GM21390 (cell line): ENCODE results near the gene SGK1.

Source experiments
- ATAC-seq: cut with Tn5 transposase; IDR thresholded peaks from one replicate; pipeline ENCODE4 v1.9.1; 2021; ENCODE audit not compliant: unreplicated experiment

The SGK1 gene

DNA sequence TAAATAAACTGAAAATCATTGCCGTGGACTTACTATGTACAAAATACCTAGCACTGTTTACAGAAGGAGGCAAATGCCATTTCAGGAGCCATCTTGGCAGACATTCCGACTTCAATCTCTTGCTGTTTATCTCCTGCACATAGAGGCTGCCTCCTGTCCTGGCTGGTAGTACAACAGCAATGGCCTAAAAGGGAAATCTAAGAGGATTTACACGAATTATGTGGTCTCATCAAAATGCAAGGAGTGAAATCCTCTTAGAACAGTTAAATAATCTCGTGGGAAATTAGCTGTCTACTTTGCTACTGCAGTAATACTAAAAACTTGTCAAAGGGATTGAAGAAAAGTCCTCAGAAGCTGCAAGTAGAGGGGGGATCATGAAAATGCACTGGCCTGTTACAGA, 183.3 kb downstream of the SGK1 start:
- ATAC-seq: no peak

DNA sequence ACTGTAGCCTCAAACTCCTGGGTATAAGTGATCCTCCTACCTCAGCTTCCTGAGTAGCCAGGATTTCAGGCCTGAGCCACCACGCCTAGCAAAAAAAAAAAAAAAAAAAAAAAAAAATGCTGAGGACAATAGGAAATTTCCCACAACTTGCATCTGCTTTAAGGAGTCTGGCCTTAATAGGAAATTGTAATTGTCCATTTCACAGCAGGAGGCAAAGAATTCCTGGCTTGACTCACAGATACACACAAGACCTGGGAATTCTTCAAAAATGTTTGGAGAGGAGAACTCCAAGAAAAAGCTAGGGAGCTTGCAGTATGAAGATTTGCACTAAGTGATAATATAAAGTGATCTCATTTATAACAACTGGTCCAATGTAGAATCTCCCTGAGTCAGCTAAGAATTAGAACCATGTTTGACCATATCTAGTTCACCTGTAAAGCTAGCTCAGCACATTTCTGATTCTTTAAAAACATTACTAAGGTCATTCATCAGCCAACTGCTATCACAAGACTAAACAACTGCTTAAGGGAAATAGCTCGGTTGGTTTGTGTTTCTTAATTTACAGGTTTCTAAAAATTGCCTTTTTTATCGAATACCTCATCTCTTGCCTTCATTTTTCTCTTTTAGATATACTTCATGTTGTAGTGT, 185.3 kb downstream of the SGK1 start:
- no peak for ATAC-seq

DNA sequence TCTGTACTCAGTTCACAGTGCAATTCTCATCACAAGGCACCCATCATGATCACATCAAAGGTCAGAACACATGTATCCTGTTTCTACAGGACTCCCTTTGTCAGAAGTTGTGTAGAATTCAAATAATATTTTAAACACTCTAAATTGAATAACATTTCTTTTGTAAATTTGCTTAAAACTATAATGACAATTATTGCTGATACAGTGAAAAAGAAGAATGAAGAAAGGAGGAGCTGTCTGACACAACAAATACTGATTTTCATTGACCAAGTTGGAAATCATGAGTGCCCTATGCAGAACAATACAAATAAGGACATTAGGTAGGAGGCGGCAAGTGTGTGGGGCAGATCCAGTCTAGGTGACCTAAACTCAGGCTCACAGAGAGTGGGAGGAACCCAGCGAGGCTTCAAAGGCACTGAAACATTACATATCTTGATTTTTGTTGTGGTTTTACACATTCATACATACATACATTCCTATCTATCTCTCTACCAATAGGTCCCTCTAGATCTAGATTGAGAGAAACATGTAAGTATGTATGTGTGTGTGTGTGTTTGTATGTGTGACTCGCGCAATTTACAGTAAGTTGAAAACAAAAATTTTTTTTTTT, 186.3 kb downstream of the SGK1 start:
- no peak for ATAC-seq

DNA sequence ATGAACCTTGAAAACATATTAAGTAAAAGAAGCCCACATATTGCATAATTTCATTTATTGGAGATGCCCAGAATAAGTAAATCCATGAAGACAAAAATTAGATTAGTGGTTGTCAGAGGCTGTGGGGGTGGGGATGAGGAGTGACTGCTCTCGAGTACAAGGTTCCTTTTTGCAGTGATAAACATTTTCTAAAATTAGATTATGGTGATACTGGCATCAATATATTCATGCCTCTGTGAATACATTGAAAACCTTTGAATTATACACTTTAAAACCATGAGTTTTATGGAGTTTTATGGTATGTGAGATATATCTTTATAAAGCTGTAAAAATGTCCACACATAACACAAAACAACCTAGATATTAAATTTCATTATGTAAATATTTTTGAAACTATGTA, 189.8 kb downstream of the SGK1 start:
- no peak for ATAC-seq

DNA sequence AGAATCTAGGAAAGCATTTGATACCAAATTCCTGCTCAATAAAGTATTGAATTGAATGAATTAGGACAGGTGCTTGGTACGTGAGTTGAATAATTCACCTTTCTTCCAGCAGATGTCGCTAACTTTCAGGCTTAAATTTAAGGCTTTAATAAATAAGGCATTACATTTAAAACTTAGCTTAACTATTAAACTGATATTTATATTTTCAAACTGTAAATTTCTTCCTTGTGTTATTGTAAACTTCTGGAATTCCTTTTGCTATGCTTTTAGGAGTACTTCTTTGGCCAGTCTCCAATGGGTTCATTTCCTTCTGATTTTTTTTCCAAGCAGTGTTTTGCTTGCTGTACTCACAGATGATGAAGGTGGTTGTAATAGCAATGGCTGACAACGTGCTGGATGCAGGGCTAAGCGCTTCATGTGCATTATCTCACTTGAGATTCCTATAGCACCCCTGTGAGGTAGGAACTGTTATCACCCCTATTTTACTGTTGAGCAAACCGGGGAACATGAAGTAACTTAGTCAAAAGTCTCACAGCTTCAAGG, 194.2 kb downstream of the SGK1 start:
- ATAC-seq: peak; percentile 58

DNA sequence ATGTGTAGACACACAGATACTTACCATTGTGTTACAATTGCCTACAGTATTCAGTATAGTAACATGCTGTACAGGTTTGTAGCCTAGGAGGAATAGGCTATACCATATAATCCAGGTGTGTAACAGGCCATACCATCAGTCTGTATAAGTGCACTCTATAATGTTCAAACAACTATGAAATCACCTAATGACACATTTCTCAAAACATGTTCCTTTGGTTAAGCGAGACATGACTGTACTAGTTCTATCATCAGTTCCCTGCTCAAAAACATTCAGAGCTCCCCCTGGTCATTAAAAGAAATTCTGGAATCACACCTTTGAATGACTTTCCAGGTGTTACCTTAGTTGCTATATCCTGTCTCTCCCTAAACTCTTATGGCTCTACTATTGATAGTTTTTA, 195.1 kb downstream of the SGK1 start:
- no peak for ATAC-seq

DNA sequence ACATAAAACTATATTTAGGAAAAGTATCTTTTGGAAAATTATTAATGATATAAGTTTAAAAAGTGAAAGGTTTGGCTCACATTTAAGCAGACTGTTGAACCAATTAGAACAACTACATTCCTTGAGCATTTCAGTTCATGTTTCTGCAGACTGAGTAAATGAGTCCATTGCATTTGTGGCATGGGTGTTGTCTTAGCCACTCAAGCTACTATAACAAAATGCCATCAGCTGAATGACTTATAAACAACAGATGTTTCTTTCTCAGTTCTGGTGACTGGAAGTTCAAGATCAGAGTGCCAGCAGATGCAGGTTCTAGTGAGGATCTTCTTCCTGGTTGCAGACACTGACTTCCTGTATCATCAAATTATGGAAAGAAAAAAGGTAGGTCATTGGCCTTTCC, 198.4 kb downstream of the SGK1 start:
- ATAC-seq: no peak
